Upper lobe of left lung (tissue), 4 donors: ENCODE data around the gene POLA2.
"Not testable (repeated sequence)": the region's sequence is repeated elsewhere in the genome, so short reads cannot be mapped to it uniquely, and the experiment has no call there.

ENCODE experiments used
- EP300 ChIP-seq, 4 donors: sonication (generic); formaldehyde crosslinking; IDR thresholded peaks; one replicate each; pipeline ENCODE4 v1.5.1; 2017; ENCODE audit warnings: antibody characterized with exemption in 4 of 4, control low read depth in 2 of 4
- POLR2A ChIP-seq, 4 donors: fragments of 450-650 bp; IDR thresholded peaks; one replicate each; pipeline ENCODE4 v1.5.1; 2016 to 2017; ENCODE audit warnings: antibody characterized with exemption in 4 of 4, mild to moderate bottlenecking in 2 of 4
- TF ChIP-seq, protein P1 (sequence below), 6 experiments: fragments of 450-650 bp in 4 of 6; fragments of 200-600 bp in 2 of 6; sonication (generic) in 2 of 6; IDR thresholded peaks; one replicate each; pipeline ENCODE4 v1.5.1; 2016 to 2019; ENCODE audit warnings: antibody characterized with exemption in 6 of 6

DNA sequence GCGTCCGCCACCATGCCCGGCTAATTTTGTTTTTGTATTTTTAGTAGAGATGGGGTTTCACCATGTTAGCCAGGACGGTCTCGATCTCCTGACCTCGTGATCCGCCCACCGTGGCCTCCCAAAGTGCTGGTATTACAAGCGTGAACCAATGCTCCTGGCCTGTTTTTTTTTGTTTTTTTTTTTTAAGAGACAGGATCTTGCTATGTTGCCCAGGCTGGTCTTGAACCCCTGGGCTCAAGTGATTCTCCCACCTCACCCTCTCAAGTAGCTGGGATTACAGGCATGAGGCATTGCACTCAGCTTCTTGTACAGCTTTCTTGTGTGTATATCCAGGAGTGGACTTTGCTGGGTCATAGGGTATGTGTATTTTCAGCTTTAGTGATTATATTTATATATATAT lies 70.8 kb downstream of the POLA2 start:
- TF ChIP-seq POLR2A, EP300 (IDR thresholded peaks at IDR 0.05): not testable (repeated sequence)
- TF ChIP-seq, protein P1, sequence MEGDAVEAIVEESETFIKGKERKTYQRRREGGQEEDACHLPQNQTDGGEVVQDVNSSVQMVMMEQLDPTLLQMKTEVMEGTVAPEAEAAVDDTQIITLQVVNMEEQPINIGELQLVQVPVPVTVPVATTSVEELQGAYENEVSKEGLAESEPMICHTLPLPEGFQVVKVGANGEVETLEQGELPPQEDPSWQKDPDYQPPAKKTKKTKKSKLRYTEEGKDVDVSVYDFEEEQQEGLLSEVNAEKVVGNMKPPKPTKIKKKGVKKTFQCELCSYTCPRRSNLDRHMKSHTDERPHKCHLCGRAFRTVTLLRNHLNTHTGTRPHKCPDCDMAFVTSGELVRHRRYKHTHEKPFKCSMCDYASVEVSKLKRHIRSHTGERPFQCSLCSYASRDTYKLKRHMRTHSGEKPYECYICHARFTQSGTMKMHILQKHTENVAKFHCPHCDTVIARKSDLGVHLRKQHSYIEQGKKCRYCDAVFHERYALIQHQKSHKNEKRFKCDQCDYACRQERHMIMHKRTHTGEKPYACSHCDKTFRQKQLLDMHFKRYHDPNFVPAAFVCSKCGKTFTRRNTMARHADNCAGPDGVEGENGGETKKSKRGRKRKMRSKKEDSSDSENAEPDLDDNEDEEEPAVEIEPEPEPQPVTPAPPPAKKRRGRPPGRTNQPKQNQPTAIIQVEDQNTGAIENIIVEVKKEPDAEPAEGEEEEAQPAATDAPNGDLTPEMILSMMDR (IDR thresholded peaks at IDR 0.05) = not testable (repeated sequence)
